NOMO-1 (cell line): ENCODE data around the gene DNAH7.
A peak's percentile ranks its signal among the peaks of the same experiment; 100 is the strongest.

Source experiments
- DNase-seq, 2 experiments: peaks; one replicate each; lab custom pipeline; 2025; ENCODE audit not compliant: unreplicated experiment in 2 of 2; lab: John Stamatoyannopoulos, UW

DNAH7 gene

DNA sequence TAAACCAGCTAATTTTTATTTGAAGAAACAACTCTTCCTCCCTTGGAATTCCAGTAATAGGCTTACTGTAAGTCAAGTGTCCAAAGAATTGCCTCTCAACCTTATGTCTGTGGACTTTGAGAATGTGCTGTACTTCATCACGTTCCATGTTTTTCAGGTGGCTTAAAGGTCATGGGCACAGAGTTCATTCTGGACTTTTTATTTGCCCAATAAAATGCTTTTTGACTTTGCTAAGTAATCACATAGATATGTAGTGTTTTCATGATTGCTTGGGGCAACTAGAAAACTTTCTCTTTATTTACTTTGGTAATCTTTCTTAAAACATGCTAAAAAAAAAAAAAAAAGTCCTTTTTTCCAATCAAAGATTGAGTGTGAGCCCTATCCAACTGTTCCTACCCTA is 10.4 kb upstream of the DNAH7 start:
- no peak for DNase-seq

- no peak for DNase-seq
Measured at GRCh38 chr2:196077821-196078220, 9.2 kb upstream of the DNAH7 start.

DNA sequence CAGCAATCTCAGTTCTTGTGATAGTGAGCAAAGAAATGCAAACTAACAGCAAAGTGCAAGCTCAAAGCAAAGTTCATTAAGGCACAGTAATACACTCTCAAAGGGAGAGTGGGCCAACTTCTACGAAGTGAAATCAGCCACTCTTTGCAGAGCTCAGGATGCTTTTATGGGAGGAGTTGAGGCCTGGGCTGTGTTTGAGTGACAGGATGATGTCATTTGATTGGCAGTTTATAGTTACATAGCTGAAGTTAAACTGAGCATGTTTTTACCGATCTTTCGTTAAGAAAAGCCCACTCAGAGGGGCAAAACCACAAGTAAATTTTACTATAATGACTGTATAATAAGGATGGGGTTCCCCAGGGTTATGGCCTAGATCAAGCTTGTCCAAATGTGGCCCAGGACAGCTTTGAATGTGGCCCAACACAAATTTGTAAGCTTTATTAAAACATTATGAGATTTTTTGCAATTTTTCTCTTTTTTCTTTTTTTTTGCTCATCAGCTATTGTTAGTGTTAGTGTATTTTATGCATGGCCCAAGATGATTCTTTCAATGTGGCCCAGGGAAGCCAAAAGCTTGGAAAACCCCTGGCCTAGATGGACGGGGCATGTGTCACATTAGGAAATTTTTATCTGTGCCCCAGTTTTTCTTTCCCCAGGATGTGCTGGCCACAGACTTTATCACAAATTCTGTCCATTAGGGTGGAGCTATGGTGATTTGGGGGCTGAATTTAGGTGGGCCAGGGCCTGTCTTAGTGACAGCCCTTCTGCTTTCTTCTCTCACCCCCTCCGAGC is 8.3 kb upstream of the DNAH7 start:
- DNase-seq, result no peak

DNA sequence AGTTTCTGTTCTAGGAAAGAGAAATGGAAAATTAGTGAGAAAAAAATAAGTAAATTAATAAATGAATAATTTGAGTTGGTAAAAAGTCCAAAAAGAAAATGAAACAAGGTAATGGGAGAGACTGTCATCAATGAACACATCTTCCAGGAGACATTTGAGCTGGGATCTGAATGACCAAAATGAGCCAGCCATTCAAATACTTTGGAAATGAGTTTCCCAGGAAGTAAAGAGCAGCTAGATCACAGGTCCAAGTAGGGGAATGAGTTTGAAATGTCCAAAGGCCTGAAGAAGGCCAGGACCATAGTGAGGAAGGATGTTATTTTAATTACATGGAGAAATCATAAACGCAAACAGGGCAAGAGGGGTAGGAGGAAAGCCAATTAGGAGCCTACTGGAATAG is 6.6 kb upstream of the DNAH7 start:
- DNase-seq, result no peak

DNA sequence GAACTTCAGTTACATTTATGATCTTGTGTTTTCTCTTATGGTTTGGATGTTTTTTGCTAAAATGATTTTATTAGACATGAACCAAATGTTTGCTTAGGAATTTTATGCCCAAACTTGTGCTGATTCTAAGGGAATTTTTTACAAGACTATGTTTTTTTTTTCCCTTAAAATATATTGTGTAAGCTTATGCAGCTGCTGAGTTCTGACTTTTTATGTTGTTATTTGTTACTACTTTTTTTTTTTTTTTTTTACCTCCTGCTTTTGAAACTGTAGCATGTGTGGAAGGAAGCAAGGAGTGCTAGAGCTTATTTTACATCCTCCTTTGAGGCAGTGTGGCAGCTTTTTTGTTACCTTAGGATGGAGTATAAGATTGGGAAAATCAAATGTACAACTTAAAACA is 6.0 kb upstream of the DNAH7 start:
- DNase-seq, result no peak

DNA sequence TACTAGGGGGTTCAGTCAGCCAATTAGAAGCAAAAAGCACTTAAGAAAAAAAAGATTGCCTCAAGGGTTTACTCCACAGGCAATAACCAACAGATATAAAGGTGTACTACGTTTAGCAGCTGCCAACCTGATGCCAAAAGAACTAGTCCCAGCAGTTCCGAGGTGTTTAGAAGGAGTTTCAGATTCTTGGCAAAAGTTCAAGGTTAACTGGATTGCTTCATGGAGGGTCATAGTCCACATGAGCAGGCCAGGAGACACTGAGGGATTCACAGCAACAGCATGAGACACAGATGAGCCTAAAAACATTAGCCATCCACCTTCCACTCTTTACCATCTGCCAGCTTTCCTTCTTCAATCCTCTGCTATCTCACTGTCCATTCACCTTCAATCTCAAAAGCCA is 4.9 kb upstream of the DNAH7 start:
- DNase-seq, result no peak

GRCh38 chr2:196067088-196067382 is 1.6 kb downstream of the DNAH7 start:
- DNase-seq, result peak; percentile 43 to 68

DNA sequence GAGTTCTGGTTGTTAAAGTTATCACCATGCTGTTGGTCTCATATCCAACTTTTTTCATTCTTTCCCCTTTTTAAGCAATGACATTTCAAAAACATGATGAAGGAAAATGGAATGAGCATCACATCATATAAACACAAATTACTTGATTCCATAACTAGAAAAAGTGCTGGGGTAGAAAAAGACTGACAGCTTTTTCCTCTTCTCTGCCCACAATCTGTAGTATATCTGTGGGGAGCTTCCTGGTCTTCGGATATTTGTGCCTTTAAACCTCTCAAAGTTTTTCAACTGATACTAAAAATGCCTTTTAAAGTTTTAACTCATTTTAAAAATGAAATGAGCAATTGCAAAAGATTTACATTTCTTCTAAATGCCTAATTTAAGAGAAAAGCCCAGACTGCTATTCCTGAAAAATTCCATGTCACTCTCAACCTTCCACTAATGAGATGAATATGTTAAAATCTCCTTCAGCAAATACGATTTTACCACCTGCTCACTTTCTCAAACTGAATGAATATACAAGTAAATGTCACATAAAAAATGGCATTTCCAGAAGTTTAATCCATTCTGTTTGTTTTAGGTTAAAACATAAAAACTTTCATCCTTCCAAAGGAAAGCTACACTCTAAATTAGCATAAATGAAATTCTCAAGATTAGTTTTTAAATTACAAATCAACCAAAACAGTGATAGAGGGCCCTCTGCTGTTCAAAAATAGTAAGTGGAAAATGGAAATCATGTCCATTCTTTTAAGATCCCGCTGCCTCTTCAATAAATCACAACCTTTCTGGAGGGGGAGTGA is 2.1 kb downstream of the DNAH7 start:
- DNase-seq, result no peak

GRCh38 chr2:196063773-196064172 is 4.9 kb downstream of the DNAH7 start:
- no peak for DNase-seq

DNA sequence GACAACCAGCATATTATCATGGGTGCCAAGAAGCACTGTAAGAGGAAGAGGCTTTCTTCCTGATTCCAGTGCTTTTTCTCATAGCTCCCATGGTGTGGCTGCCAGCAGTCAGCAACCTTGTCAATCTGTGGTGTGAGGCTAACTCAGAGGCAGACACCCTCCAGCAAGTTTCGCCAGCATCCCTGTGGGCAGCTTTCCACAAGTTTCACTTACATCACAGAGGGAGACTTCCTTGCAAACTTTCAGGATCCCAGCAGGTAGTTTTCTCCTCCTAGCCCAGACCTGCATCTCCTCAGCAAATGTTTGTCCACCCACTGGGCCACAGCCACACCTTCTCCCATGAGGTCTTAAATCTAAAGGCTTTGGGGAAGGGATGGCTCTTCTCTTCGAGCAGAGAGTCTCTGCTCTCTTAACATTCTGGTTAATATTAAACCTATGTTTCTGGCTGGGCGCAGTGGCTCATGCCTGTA is 9.1 kb downstream of the DNAH7 start:
- DNase-seq, result no peak

DNA sequence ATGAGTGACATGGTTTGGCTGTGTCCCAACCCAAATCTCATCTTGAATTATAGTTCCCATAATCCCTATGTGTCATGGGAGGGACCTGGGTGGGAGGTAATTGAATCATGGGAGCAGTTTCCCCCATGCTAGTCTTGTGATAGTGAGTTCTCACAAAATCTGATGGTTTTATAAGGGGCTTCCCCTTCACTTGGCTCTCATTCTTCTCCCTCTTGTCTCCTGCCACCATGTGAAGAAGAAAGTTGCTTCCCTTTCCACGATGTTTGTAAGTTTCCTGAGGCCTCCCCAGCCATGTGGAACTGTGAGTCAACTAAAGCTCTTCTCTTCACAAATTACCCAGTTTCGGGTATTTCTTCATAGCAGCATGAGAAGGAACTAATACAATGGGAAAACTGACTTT is 14.0 kb downstream of the DNAH7 start:
- DNase-seq, result peak in 1 of 2 experiments; percentile 52

DNA sequence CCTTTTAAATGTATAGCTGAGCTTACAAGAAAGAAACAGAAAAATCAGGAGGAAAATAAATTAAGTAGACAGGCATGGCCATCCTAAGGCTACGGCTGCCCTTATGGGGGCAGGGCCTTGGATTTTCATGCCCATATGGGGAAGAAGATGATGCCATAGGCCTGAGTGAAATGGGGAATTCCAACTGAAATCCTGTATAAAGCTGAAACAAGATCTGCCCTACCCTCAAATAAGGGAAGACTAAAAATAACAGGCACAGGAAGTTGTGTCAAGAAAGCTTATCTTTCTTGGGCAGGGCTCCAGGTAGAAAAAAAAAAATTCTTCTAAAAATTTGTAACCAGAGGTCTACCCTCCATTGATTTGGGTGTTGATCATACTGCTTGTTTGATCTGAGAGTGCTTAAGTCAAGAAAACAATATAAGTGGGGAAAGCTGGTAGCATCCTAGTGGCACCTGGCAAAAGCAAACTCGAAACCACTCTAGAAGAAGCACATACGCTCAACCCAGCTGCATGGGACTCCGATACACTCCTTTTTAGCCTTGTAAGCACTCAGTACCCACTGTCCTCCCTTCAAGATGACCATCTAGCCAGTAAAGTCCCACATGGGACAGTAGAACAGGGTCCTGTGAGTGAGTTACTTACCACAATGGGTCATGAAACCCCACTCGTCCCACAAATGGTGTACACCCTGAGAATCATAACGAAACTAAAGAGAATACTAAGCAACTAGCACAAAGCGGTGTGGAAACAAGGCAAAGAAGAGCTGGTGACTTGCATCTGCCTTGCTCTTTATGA is 22.3 kb downstream of the DNAH7 start:
- no peak for DNase-seq

GRCh38 chr2:196041786-196042185 is 26.9 kb downstream of the DNAH7 start:
- no peak for DNase-seq

DNA sequence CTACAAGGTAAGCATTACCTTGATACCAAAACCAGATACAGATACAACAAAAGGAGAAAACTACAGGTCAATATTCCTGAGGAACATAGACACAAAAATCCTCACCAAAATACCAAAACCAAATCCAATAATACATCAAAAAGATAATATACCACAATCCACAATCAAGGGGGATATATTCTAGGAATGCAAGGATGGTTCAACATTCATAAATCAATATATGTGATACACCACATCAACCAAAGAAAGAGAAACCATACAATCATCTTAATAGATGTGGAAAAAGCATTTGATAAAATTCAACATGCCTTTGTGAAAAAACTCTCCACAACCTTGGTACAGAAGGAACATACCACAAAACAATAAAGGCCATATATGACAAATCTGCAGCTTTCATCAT is 28.4 kb downstream of the DNAH7 start:
- DNase-seq, result no peak

GRCh38 chr2:196036442-196036841 is 32.2 kb downstream of the DNAH7 start:
- no peak for DNase-seq

GRCh38 chr2:196018037-196018436 is 50.6 kb downstream of the DNAH7 start:
- no peak for DNase-seq

- no peak for DNase-seq
Measured at GRCh38 chr2:196012314-196012713, 56.3 kb downstream of the DNAH7 start.

DNA sequence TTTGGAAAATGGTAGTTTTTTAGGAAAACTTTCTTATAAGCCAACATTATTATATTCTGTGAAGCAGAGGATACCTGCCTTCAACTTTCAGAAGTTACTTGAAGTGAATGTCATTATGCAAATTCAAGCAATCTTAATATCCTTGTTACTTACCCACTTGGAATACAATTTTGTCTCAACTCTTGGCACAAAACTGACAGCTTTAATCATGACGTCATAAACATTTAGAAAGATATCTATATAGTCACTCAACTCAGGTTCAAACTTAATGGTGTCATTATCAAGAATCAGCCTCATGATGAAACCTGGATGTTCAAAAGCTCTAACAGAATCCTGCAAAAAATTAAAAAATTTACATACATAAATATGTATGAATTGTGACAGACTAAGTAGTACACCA is 68.1 kb downstream of the DNAH7 start:
- DNase-seq, result no peak

DNA sequence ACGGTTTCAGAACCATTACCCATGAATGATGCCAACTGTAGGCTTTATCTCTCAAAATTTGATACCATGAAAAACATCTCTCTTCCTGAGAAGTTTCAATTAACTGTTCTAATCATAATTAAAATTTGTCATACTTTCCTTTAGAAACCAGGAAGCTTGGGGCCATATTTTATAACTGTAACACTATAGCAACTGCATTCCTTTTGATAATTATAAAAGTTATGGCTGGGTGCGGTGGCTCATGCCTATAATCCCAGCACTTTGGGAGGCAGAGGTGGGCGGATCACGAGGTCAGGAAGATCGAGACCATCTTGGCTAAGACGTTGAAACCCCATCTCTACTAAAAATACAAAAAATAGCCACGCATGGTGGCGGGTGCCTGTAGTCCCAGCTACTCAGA is 70.6 kb downstream of the DNAH7 start:
- no peak for DNase-seq

GRCh38 chr2:195995499-195995898 is 73.1 kb downstream of the DNAH7 start:
- DNase-seq, result no peak

DNA sequence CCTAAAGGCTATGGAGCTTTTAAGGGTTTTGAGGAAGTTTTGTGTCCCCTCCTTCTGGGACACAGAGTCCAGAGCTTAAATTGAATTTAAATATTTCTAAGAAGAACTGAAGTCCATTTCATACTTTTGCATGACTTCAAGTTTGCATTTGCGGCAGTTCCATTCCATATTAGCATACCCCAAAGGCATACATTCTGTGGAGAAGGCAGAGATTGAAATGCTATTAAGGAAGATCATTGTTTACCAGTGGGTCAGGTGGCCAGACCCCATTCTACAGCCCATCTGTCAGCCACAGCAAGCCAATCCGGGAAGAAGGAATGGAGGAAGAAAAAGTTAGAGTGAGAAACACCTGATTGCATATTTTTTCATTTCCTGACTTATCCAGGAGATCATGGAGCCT is 75.0 kb downstream of the DNAH7 start:
- DNase-seq, result no peak

- no peak for DNase-seq
Measured at GRCh38 chr2:195985741-195986140, 82.9 kb downstream of the DNAH7 start.
